Lower leg skin (tissue), 3 donors: ENCODE results near the gene RBBP8.

Source experiments
- CTCF ChIP-seq, 3 donors: fragments of 450-650 bp; IDR thresholded peaks; one replicate each; pipeline ENCODE4 v1.5.1; 2016; ENCODE audit warnings: antibody characterized with exemption in 3 of 3, mild to moderate bottlenecking in 3 of 3, moderate library complexity in 2 of 3
- POLR2A ChIP-seq, 2 donors: fragments of 450-650 bp; IDR thresholded peaks; one replicate each; pipeline ENCODE4 v1.6.1; 2016 to 2017; ENCODE audit warnings: antibody characterized with exemption in 2 of 2, mild to moderate bottlenecking in 1 of 2, moderate library complexity in 1 of 2

GRCh38 chr18:22902093-22902492 lies 31.0 kb upstream of the RBBP8 start:
- no peak for TF ChIP-seq CTCF (IDR thresholded peaks at IDR 0.05)
- TF ChIP-seq POLR2A (IDR thresholded peaks at IDR 0.05), result no peak
